HCT116 (cell line): Measurements from ENCODE around the gene CCDC158.

Experiments
- CTCF ChIP-seq, 3 experiments: fragments of 200-600 bp in 1 of 3; sonication (generic) in 1 of 3; IDR thresholded peaks in 2 of 3; conservative IDR thresholded peaks in 1 of 3; 2 replicates each; pipeline ENCODE4 v1.5.1; 2012 to 2017; ENCODE audit warnings: low read depth in 2 of 3, low read length in 2 of 3, antibody characterized with exemption in 1 of 3, borderline replicate concordance in 1 of 3, control low read depth in 1 of 3, mild to moderate bottlenecking in 1 of 3, mixed read lengths in 1 of 3, mixed run types in 1 of 3, moderate library complexity in 1 of 3; ENCODE audit not compliant: insufficient read depth in 1 of 3
- EZH2 ChIP-seq: fragments of 200-600 bp; sonication (generic); IDR thresholded peaks from 2 replicates; pipeline ENCODE4 v1.6.1; 2017; ENCODE audit warnings: antibody characterized with exemption, mixed run types
- EZH2phosphoT487 ChIP-seq: fragments of 200-600 bp; IDR thresholded peaks from 2 replicates; pipeline ENCODE4 v1.6.1; 2018; ENCODE audit warnings: antibody characterized with exemption, borderline replicate concordance
- JUND ChIP-seq: IDR thresholded peaks from 2 replicates; pipeline ENCODE4 v1.6.1; 2012
- MAX ChIP-seq: IDR thresholded peaks from 2 replicates; pipeline ENCODE4 v1.6.1; 2012
- POLR2A ChIP-seq: IDR thresholded peaks from 2 replicates; pipeline ENCODE4 v1.7.0; 2011; ENCODE audit warnings: borderline replicate concordance; ENCODE audit not compliant: insufficient read depth, insufficient read length; ENCODE audit errors: extremely low read depth
- SIN3A ChIP-seq: IDR thresholded peaks from 2 replicates; pipeline ENCODE4 v1.6.1; 2012; ENCODE audit warnings: low read depth
- ZFX ChIP-seq: fragments of 450-650 bp; IDR thresholded peaks from 2 replicates; pipeline ENCODE4 v1.6.1; 2017

- TF ChIP-seq CTCF (IDR thresholded peaks at IDR 0.05 in 2 of 3, conservative IDR thresholded peaks at IDR 0.05 in 1 of 3; ENCODE audit: borderline replicate concordance in 1 of 3, insufficient read depth in 1 of 3, low read depth in 2 of 3, low read length in 2 of 3): no peak
- no peak for TF ChIP-seq POLR2A
- TF ChIP-seq EZH2phosphoT487: no peak
- TF ChIP-seq EZH2: no peak
- TF ChIP-seq SIN3A: no peak
- TF ChIP-seq JUND: no peak
- TF ChIP-seq MAX: no peak
- no peak for TF ChIP-seq ZFX
These were observed 27.3 kb upstream of the CCDC158 start for GRCh38 chr4:76448211-76448610.
